ENCODE measurements around the gene TLCD3B. TPM values are rescaled to one million over a fixed set of nuclear protein-coding genes. Genes with fewer than 3 reads are reported as not detected.

Gene TLCD3B
- total RNA-seq, 1 experiment from 2014 or later, result 20.9 TPM

- H3K27ac Mint-ChIP-seq, result no peak overlapping the region
- no peak overlapping the region for H3K4ac ChIP-seq (ENCODE audit: low read depth, low read length)
These were observed 1.2 kb upstream of the TLCD3B start for GRCh38 chr16:30032083-30032819.

More at GRCh38 chr16:30032083-30032819, 1.2 kb upstream of the TLCD3B start:
- WGBS (ENCODE audit: extremely low coverage, insufficient read length, low lambda C conversion rate), result no CpG with 5 or more reads among the region's 12 CpGs
- no peak overlapping the region for H2BK20ac ChIP-seq (ENCODE audit: low read depth, low read length, poor library complexity, severe bottlenecking)
- H4K5ac ChIP-seq (ENCODE audit: insufficient read length, low read depth, low read length), result no peak overlapping the region
- peak overlapping the region; percentile 76 for H3K4me2 ChIP-seq (ENCODE audit: insufficient read depth, insufficient read length, low read length)
- H2BK120ac ChIP-seq (ENCODE audit: low read depth, low read length, poor library complexity, severe bottlenecking), result no peak overlapping the region
- H2AFZ ChIP-seq (ENCODE audit: low read length), result no peak overlapping the region
- H3K4me1 ChIP-seq (ENCODE audit: insufficient read depth, low read length), result peaks cover 3% of the 10 kb centered on the region; the same call in 1 of the 2 replicates
- no peak overlapping the region for H3K56ac ChIP-seq (ENCODE audit: insufficient read length, low read depth, low read length)
- Mint-ChIP-seq H3K4me1 (peaks cover 27 to 41% of the 10 kb centered on the region in 2 experiments), H3K36me3 (ENCODE audit: insufficient read depth in 1 of 3, low read depth in 3 of 3) (peaks cover 0 to 7% (median 5%) of the 10 kb centered on the region in 3 experiments; a peak in 4 of 7 replicates), H3K4me3 (peak overlapping the region; percentile 73 to 90), H3K27me3 (ENCODE audit: low read depth) (peaks cover 44% of the 10 kb centered on the region), H3K9me3 (no peaks in the 10 kb centered on the region; a peak in 1 of 5 replicates)
- no peak overlapping the region for H4K91ac ChIP-seq (ENCODE audit: insufficient read length, low read depth, low read length)
- no peaks in the 10 kb centered on the region for H3K9me3 ChIP-seq (ENCODE audit: control insufficient read depth, low read depth, low read length)
- no peaks in the 10 kb centered on the region for H3K79me1 ChIP-seq (ENCODE audit: insufficient read depth, low read depth, low read length, poor library complexity, severe bottlenecking)
- no peak overlapping the region for H3K23ac ChIP-seq (ENCODE audit: insufficient read length, low read depth, low read length)
- DNase-seq, result peak; percentile 87
- H3K27me3 ChIP-seq (ENCODE audit: insufficient read depth, low read length), result no peaks in the 10 kb centered on the region; the same call in 1 of the 2 replicates
- no peak overlapping the region for H3K18ac ChIP-seq (ENCODE audit: insufficient read length, low read depth, low read length)
- TF ChIP-seq CTCF (conservative IDR thresholded peaks at IDR 0.05), result peak; percentile 93
- H3K9ac ChIP-seq (ENCODE audit: extremely low read depth, insufficient read length, low read length), result no peak overlapping the region
- no peak overlapping the region for H2BK12ac ChIP-seq (ENCODE audit: insufficient read length, low read depth, low read length)
- no peak overlapping the region for H3K14ac ChIP-seq (ENCODE audit: insufficient read depth, low read length)
- H2AK5ac ChIP-seq (ENCODE audit: insufficient read length, low read length), result no peak overlapping the region
- H4K8ac ChIP-seq (replicated peaks; ENCODE audit: insufficient read length, low read depth, low read length), result no peak overlapping the region
- H3T11ph ChIP-seq (ENCODE audit: low read length), result no peak overlapping the region
- no peaks in the 10 kb centered on the region; the same call in 1 of the 2 replicates for H3K79me2 ChIP-seq (ENCODE audit: insufficient read depth, low read length)
- peaks cover 20% of the 10 kb centered on the region for H3K23me2 ChIP-seq (ENCODE audit: insufficient read length, low read depth, low read length, poor library complexity, severe bottlenecking)
- H4K20me1 ChIP-seq (ENCODE audit: control insufficient read depth, insufficient read depth, insufficient read length), result no peaks in the 10 kb centered on the region
- H3K27ac ChIP-seq (ENCODE audit: insufficient read length, low read depth, low read length), result no peak overlapping the region
- no peak overlapping the region for H2BK15ac ChIP-seq (ENCODE audit: low read depth, low read length)
- no peak overlapping the region for H2BK5ac ChIP-seq (ENCODE audit: insufficient read length, low read length)

Data from H9 (cell line).